Stimulated activated CD4-positive, alpha-beta T cell treated with anti-CD3 and anti-CD28 coated beads, Interleukin-12 subunit alpha, Interleukin-12 subunit beta, amount 100 ng/mL, for 4 hours (primary cell): ENCODE data around the gene ABR.
"Not testable (repeated sequence)": the region's sequence is repeated elsewhere in the genome, so short reads cannot be mapped to it uniquely, and the experiment has no call there.

ENCODE experiments used
- DNase-seq: peaks from one replicate; pipeline ENCODE4 v3.0.0-alpha.2; 2020

Gene ABR

GRCh38 chr17:1002771-1003555, 176.8 kb downstream of the ABR start:
- no peak for DNase-seq

- no peak for DNase-seq
These were observed 177.4 kb downstream of the ABR start for GRCh38 chr17:1002412-1002753.

GRCh38 chr17:1001640-1002411, 178.0 kb downstream of the ABR start:
- no peak for DNase-seq

GRCh38 chr17:1000597-1001461, 179.0 kb downstream of the ABR start:
- no peak for DNase-seq

- no peak for DNase-seq
These were observed 181.7 kb downstream of the ABR start for GRCh38 chr17:998111-998510.

- peak; percentile 87 for DNase-seq
These were observed 183.0 kb downstream of the ABR start, which contains the start of gene TIMM22 for GRCh38 chr17:996554-997344. TIMM22 (plus strand) TSS chr17:997129; CDS start chr17:997143, 14 bp downstream.

GRCh38 chr17:995324-995723, 184.5 kb downstream of the ABR start:
- DNase-seq, result not testable (repeated sequence)

GRCh38 chr17:992933-993332, 186.8 kb downstream of the ABR start:
- DNase-seq, result no peak

- DNase-seq, result no peak
These were observed 191.2 kb downstream of the ABR start for GRCh38 chr17:988561-988960.

- no peak for DNase-seq
These were observed 191.8 kb downstream of the ABR start for GRCh38 chr17:987931-988330.

- no peak for DNase-seq
These were observed 193.4 kb downstream of the ABR start for GRCh38 chr17:986322-986929.

- no peak for DNase-seq
These were observed 195.9 kb downstream of the ABR start for GRCh38 chr17:983921-984320.

- DNase-seq, result no peak
These were observed 198.5 kb downstream of the ABR start for GRCh38 chr17:981292-981658.

GRCh38 chr17:980406-981291, 199.1 kb downstream of the ABR start:
- peak; percentile 63 for DNase-seq

GRCh38 chr17:979539-980405, 200.0 kb downstream of the ABR start, which contains the start of gene NXN:
NXN (minus strand) TSS chr17:979776.
- DNase-seq, result peak; percentile 91

GRCh38 chr17:979212-979538, 200.6 kb downstream of the ABR start:
- peak; percentile 15 for DNase-seq

GRCh38 chr17:978103-979093, 201.4 kb downstream of the ABR start:
- DNase-seq, result no peak

GRCh38 chr17:977166-977565, 202.6 kb downstream of the ABR start:
- DNase-seq, result no peak

- DNase-seq, result no peak
These were observed 203.5 kb downstream of the ABR start for GRCh38 chr17:976312-976711.
